Renal pelvis (tissue), 4 donors: ENCODE measurements around the gene ZNF213. TPM values are rescaled to one million over a fixed set of nuclear protein-coding genes. Genes with fewer than 3 reads are reported as not detected.

Source experiments
- DNase-seq: peaks from one replicate; pipeline ENCODE4 v3.0.0-alpha.2; 2013
- polyA plus RNA-seq, 3 donors: library from polyadenylated mRNA; unstranded; fragments of 120-200 nt; gene quantifications; one replicate each; pipeline ENCODE4 v1.2.1, GENCODE V29; 2013; ENCODE audit not compliant: insufficient read length in 3 of 3

The ZNF213 gene
- polyA plus RNA-seq, 3 donors: 14.1 to 18.2 (median 16.2) TPM

DNA sequence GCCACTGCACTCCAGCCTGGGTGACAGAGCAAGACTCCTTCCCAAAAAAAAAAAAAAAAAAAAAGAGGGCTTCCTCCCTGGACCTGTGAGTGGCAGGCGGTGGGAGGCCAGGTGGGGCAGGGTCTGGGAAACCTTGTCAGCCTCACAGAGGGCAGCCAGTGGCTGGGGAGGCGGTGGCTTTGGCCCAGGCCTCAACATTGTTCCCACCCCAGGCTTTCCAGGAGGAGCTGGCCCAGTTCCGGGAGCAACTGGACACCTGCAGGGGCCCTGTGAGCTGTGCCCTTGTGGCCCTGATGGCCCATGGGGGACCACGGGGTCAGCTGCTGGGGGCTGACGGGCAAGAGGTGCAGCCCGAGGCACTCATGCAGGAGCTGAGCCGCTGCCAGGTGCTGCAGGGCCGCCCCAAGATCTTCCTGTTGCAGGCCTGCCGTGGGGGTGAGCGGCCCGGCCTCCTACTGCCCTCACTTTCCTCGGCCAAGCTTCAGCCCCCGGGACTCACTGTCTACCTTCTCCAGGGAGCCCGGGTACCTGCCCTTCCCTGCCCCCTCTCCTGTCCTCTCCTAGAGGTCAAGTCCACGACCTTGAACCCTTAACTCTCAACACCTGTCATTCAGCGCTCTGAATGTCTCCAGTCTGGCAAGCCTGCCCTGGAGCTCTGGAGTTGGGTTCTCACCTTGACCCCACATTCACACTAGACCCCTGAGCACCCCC lies 12.4 kb downstream of the ZNF213 start:
- no peak for DNase-seq

DNA sequence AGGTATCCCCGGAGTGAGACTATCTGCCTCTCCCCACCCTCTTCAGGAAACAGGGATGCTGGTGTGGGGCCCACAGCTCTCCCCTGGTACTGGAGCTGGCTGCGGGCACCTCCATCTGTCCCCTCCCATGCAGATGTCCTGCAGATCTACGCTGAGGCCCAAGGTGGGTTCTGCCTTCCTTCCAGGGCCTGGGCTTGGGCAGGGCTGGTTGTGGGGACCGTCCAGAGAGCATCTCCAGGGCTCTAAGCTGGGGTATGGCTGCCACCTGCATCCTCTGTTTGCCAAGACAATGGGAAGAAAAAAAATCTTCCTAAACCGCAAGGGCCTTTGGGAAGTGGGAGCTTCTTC lies 12.9 kb downstream of the ZNF213 start:
- no peak for DNase-seq

DNA sequence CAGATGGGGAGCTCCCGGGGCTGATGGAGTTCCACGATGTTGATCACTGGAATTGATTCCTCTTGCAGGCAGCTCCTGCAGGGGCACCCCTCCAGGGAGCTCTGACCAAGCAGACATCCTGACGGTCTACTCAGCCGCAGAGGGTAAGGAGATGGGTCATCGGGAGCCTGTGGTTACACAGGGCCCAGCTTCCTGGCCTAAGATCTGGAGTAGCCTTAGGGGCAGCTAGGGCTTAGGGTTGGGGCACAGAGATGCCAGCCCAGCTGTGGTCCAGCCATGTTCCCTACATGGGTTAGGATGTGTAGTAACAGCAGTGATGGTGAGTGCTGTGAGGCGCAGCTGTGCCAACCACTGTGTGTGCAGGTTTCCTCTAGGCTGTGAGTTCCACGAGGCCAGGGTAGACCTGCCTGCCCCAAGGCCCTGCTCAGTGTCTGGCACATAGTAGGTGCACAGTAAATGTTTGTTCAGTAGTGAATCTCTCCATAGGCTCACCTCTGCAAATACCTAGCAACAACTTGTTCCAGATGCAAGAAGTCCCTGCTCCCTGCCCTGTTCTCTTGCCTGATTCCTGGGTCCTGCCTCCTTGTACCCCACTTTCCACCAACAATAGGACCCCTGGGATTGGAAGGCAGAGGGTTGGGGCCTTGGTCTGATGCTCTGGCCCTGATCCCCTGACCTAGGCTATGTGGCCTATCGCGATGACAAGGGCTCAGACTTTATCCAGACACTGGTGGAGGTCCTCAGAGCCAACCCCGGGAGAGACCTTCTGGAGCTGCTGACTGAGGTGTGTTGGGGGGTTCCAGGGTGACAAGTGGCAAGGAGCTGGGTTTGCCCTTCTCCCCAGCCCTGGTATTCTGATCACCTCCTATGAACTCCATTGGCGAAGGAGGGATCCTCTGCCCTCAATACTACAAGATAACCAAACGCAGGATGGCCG lies 13.7 kb downstream of the ZNF213 start:
- DNase-seq: no peak

DNA sequence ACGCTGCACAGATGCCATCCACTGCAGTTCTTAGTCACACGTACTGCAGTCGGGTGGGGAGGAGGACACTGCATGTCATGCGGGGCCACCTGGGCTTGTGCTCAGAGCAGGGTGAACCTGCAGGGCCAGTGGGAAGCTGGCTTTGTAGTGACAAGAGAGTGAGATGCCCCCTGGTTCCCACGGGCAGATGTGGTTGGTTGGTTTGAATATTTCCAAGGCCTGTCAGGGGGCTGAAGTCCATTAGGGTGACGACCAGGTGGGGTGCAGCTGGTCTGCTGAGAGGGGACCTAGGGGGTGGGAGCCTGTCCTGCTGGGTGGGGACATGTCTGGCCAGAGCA lies 14.3 kb downstream of the ZNF213 start:
- no peak for DNase-seq

DNA sequence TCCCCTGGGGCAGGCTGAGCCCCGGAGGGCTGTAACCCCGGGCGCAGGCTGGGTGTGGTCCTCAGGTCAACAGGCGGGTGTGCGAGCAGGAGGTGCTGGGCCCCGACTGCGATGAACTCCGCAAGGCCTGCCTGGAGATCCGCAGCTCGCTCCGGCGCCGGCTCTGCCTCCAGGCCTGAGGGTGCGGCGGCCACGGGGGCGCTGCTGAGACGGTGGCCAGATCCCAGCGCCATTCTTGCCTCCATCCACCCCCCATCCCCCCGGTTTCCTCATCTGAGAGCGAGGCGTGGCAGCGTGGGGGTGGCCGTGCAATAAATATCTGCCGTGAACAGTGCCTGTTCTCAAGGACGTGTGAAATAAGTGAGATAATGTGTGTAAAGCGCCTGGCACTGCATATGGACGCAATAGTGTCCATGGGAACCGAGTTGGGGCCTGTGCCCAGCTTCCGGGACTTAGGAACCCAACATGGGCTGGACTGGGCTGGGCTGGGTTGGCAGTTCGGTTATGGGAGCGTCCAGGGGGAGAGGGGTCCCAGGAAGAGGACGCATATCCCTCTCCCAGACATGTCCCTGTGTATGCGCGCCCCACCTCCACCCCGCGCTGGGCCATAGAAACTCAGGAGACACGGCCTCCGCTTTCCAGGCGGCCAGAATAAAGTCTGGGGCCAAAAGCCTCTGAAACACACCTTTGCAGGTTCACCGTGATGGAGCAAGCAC lies 15.0 kb downstream of the ZNF213 start:
- DNase-seq: peak; percentile 63

DNA sequence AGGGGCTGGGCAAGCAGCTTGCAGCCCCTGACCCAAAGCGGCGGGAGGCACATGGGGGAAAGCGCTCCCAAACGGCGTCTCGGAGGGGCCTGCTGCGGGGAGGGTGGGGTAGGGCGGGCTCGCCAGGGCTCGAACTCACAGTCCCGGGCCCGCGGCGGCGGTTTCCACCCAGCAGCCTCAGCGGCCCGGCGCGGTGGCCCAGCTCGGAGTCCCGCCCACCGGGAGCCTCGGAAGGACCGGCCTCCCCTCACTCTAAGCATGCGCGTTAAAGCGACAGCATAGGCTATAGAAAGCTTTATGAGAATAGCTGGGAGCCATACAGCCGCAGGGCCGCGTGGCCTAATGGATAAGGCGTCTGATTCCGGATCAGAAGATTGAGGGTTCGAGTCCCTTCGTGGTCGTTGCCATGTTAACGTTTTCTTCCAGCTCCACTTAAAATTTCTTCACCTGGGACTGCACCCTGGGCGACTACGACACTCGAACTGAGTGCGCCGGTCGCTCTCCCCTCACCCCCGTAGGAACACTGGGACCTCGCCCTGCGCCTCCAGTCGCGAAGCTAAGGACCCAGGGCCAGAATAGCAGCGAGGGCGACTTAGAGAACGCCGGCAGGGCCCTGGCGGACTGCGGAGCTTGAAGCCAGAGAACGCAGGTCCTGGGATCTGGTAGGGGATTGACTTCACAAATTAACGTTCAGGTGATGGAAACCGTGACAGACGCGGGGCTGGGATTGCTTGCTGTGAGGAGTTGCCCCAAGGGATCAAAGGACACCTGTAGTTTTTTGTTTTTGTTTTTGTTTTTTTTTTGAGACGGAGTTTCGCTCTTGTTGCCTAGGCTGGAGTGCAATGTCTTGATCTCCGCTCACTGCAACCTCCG lies 15.8 kb downstream of the ZNF213 start:
- peak; percentile 95 for DNase-seq

DNA sequence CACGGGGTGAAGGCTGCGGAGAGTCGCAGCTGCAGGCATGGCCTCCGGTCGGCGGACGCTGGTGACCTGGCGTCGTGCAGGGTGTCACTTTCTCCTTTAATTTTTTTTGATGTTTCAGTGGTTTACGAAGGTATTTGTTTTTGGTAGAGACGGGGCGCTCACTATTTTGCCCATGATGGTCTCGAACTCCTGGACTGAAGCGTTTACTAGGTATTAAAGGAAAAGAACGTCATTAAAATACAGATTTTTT lies 17.1 kb downstream of the ZNF213 start:
- DNase-seq: no peak

DNA sequence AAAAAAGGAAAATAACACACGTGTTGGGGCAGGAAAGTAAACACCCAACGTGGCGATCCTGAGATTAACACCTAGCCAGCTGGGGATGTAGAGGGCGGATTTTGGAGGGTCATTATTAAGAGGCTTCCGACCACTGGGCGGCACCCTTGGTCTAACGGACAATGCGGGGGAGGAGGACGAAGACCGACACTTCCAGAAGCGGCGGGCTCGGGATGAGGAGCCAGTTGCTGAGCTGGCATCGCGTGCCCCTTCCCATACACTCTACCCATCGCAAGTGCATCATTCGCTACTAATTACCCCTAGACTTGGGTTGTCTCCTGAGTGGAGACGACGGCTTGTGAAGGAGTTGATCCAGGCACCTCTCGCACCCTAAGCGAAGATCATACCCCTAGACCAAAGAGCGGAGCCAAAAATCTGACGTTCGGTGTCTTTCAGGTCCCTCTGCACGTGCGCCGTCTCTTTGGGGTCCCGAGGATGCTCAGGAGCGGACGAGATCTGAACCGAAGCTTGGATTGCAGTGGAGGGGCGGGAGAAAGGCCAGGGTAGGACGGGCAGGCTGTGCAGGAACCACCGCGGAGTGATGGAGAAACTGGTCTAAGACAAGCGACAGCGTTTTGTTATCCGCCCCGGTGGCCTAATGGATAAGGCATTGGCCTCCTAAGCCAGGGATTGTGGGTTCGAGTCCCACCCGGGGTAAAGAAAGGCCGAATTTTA lies 17.6 kb downstream of the ZNF213 start:
- peak; percentile 87 for DNase-seq

DNA sequence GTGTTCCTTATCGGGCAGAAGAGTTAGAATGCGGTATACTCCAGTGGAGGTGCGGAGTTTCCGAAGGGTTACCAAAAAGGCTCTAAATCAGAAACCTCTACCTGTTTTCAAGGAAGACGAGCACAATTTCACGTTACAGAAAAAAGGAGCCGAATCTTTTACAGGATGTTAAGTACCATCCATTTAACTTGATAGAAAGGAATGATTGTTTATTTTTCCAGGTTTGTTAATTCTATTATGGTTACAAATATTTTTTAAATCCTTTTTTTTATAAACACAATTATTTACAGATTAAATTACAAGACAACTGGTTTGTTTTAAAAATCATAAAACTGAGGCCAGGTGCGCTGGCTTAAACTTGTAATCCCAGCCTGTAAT lies 18.2 kb downstream of the ZNF213 start:
- DNase-seq: no peak

DNA sequence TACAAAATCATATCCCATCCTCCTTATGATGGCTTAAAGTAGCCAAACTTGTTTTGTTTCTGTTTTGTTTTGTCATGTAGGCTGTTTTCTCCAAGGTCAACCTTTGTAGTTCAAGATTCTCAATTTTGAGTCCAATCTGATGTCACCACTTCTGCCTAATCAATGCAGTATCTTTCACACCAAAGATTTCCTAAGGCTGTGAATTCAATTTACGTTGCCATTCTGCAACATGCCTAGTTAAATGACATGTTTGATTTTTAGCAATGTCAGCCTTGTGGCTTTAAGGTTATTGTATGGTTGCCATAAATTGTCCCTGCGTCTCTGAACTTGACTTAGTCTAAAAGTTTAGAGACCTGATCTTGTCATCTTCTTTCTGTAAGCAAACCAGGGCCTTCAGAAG lies 20.4 kb downstream of the ZNF213 start:
- no peak for DNase-seq

DNA sequence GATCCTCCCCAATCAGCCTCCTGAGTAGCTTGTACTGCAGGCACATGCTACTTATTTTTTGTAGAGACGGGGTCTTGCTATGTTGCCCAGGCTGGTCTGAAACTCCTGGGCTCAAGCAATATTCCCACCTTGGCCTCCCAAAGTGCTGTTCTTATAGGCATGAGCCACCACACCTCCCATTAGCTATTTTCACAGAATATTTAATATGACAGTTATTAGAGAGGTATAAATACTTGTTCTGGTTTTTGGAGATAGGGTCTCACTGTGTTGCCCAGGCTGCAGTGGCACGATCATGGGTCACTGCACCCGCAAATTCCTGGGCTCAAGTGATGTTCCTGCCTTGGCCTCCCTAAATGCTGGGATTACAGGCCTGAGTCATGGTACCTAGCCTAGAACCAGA lies 21.1 kb downstream of the ZNF213 start:
- DNase-seq: no peak

DNA sequence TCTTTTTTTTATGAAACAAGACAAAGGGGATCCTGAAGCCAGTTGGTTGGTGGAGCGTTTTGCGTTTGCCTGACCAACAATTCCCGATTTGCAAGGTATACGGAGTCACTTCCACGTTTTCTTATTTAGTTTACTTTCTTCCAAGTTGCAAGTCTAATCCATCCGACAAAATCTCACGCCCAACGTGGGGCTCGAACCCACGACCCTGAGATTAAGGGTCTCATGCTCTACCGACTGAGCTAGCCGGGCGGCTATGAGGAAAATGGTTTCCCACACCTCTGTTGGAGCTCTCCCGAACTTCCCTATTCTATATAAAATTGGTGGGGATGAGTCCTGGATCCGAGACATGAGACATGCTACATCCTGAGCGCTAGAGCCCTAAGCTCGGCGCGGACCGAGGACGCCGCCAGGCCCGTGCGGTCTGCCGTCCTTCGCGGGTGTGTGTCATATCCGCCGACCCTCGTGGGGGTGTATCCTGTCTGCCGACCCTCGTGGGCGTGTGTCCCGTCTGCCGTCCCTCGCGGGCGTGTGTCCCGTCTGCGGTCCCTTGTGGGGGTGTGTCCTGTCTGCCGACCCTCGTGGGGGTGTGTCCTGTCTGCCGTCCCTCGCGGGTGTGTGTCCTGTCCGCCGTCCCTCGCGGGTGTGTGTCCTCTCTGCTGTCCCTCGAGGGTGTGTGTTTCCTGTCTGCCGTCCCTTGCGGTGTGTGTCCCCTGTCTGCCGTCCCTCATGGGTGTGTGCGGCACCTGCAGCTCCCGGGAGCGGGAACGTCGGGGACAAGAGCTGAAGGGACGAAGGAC lies 22.6 kb downstream of the ZNF213 start:
- DNase-seq: peak; percentile 63

DNA sequence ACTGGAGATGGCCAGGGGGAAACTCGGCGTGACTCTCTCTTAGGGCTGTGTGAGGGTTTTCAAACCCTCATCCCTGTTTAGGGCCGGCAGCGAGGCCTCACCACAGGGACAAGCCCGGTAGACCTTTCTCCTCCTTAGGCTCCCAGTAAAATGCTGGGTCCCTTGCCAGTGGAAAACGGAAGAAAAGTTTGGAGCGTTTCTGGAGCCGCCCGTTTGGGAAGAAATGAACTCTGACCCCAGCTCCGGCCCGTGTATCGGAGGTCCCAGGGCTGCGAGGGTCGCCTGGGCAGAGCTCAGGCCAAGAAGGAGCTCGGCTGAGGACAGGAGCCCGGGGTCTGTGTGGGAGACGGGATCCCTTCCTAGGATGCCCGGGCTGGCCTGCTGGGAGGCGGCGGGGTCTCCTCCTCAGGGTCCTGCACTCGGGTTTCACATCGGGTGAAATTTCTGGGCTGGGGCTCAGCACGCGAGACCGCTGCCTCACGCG lies 23.2 kb downstream of the ZNF213 start:
- no peak for DNase-seq

DNA sequence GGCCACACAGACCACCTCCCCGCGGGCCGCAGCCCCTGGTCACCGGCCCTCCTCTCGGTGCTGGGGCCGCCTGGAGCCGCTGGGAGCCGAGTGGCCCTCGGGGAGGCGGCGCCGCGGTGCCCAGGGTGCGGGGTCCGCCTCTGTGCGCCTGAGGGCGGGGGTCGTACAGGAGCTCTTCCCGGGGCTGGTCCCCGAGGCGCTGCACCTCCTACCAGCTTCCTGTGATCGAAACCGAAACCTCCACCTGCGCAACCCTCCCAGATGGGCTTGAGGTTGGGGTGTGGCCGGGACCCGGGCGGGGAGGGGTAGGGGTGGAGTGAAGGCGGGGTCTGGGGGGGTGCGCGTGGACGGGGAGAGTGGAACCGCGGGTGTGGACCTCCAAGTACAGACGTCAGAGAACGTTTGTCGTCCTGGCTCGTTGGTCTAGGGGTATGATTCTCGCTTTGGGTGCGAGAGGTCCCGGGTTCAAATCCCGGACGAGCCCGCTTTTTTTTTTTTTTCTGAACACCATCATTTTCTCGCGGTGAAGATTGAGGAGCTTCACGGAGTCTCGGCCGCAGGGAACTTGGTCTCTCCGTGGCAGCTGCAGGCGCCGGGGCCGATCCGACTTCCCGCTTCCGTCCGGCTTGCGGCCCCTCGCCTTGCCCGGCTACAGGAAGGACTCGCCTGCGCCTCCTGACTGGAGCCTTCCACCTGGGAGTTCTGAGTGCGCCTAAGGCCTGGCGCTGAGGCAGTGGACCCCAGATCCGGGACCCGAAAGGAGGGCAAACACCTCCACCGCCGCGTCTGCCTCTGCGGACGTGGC lies 23.9 kb downstream of the ZNF213 start:
- no peak for DNase-seq

DNA sequence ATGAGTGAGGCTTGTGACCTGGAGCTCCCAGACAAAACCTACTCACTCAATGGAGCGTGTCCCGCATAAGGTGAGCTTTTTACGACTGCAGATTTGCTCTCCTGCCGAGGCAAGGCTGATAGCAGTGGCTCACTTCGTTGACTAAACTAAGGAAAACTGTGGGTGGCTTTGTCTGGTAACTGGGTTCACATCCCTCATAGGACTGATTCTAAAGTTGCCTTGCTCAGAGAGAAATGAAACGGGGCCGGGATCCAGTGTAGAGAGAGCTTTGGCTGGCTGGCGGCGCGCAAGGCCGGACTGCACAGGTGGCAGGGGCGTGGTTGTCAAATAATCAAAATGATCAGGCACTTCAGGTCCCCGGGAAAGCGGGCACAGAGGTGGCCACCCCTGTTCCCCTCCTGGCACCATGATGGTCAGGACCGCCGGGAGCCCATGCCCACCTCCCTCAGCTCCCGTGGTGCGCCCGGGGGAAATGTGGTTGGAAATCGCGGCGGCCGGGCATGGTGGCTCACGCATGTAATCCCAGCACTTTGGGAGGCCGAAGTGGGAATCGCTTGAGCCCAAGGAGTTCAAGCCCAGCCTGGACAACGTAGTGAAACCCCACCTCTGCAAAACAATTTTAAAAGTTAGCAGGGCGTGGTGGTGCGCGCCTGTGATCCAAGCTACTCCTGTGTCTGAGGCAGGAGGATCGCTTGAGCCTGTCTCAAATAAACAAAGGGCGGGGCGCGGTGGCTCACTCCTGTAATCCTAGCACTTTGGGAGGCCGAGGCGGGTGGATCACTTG lies 26.6 kb downstream of the ZNF213 start:
- DNase-seq: no peak

DNA sequence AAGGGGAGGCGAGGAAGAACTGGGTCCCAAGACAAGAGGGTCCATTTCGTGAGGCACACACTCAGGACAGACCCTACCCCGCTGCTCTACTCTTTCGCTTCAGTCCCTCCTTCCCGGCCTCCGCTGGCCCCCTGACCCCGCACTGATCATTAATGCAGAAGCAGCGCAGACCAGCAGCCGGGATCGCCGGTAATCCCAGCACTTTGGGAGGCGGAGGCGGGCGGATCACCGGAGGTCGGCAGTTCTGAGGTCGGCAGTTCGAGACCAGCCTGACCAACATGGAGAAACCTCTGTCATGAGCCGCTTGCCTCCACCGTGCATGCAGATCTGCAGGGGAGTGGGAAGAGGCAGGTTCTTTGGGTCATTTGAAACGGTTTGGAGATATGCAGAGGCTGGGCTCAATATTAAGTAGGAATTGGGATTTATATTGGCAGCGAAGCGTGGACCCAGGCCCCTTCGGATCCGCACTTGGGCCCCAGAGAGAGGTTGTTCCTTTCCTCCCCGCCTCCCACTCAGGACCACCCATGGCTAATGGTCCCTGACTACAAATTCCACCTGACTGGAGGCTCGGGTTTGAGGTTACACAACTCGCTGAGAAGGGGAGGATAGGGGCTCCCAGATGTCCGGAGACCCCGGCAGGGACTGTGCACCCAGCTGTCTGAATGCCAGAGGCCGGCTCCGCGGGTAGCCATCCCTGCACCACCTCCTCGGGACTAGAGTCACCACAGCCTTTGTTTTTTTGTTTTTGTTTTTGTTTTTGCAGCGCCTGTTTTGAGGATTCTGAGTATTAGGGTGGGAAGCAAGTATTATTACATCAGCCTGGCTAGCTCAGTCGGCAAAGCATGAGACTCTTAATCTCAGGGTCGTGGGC lies 29.5 kb downstream of the ZNF213 start:
- no peak for DNase-seq

DNA sequence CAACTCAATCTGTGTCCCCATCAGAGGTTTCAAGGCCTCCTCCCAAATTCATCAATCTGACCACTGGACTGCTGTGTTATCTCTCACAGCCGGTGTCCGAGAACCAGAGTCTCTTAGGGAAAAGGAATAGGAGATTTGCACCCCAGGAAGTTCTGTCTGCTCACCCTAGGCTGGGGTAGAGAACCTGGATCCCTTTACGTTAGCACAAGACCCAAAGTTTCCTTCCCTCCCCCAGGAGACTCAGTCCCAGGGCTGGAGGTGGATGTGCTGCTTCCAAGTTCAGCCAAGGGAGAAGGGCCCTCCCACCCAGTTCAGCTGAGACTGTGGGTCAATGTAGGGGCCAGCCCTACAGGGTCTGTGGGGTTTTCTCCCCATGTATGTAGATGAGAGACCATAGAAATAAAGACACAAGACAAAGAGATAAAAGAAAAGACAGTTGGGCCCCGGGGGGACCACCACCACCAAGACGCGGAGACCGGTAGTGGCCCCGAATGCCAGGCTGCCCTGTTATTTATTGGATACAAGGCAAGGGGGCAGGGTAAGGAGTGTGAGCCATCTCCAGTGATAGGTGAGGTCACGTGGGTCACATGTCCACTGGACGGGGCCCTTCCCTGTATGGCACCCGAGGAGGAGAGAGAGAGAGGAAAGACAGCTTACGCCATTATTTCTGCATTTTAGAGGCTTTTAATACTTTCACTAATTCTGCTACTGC lies 30.4 kb downstream of the ZNF213 start:
- no peak for DNase-seq
